HEK293 (cell line): Measurements from ENCODE around the gene IMMP2L.

Experiments
- CTCF ChIA-PET: fragments of 350-600 bp; formaldehyde crosslinking; extraction: SDS; loops from one replicate; lab custom pipeline; 2021; ENCODE audit warnings: antibody characterized with exemption; lab: Yijun Ruan, JAX
- POLR2A ChIA-PET: fragments of 300-600 bp; formaldehyde crosslinking; extraction: SDS; loops from one replicate; lab custom pipeline; 2020; ENCODE audit warnings: antibody characterized with exemption, inconsistent platforms; lab: Yijun Ruan, JAX
- H3K27ac ChIP-seq: fragments of 200-500 bp; sonication (Bioruptor generic); 2 replicates; pipeline ENCODE4 v1.5.1; 2014; ENCODE audit warnings: low read depth, low read length, control low read depth, inconsistent platforms; ENCODE audit errors: extremely low read depth
- H3K36me3 ChIP-seq, 2 experiments: fragments of 200-500 bp in 1 of 2; sonication (Bioruptor generic) in 1 of 2; 1 replicate in 1 of 2; 2 replicates in 1 of 2; pipeline ENCODE4 v1.5.1; 2014 to 2017; ENCODE audit warnings: inconsistent platforms in 2 of 2, low read length in 2 of 2; ENCODE audit not compliant: control insufficient read depth in 2 of 2, insufficient read depth in 1 of 2
- H3K4me1 ChIP-seq: fragments of 200-500 bp; sonication (Bioruptor generic); 2 replicates; pipeline ENCODE4 v1.5.1; 2014; ENCODE audit warnings: mild to moderate bottlenecking, low read length, inconsistent platforms; ENCODE audit not compliant: control insufficient read depth, insufficient read depth
- H3K4me3 ChIP-seq: 2 replicates; pipeline ENCODE4 v1.5.1; 2011; ENCODE audit warnings: low read depth, mild to moderate bottlenecking, control low read depth, low read length, moderate library complexity
- H3K9me3 ChIP-seq: fragments of 200-500 bp; sonication (Bioruptor generic); 2 replicates; pipeline ENCODE4 v1.5.1; 2014; ENCODE audit warnings: low read depth, low read length, inconsistent platforms; ENCODE audit not compliant: control insufficient read depth, insufficient read depth
- AEBP2 ChIP-seq: fragments of 450-650 bp; formaldehyde crosslinking; IDR thresholded peaks from 2 replicates; pipeline ENCODE4 v1.5.1; 2016; ENCODE audit warnings: missing biosample characterization, missing genetic modification characterization, borderline replicate concordance
- BCL11B ChIP-seq: fragments of 450-650 bp; formaldehyde crosslinking; IDR thresholded peaks from 2 replicates; pipeline ENCODE4 v1.5.1; 2016; ENCODE audit warnings: low read depth, missing biosample characterization, missing genetic modification characterization
- FEZF1 ChIP-seq: fragments of 450-650 bp; formaldehyde crosslinking; IDR thresholded peaks from 2 replicates; pipeline ENCODE4 v1.5.1; 2016; ENCODE audit warnings: missing biosample characterization, missing genetic modification characterization
- GLI4 ChIP-seq: fragments of 450-650 bp; formaldehyde crosslinking; IDR thresholded peaks from 2 replicates; pipeline ENCODE4 v1.5.1; 2016; ENCODE audit warnings: missing biosample characterization, missing genetic modification characterization
- KLF8 ChIP-seq: fragments of 450-650 bp; formaldehyde crosslinking; IDR thresholded peaks from 2 replicates; pipeline ENCODE4 v1.5.1; 2016; ENCODE audit warnings: missing biosample characterization, missing genetic modification characterization
- PRDM1 ChIP-seq: fragments of 450-650 bp; formaldehyde crosslinking; IDR thresholded peaks from 2 replicates; pipeline ENCODE4; 2016; ENCODE audit warnings: missing biosample characterization, missing genetic modification characterization
- ZBTB10 ChIP-seq: fragments of 450-650 bp; formaldehyde crosslinking; IDR thresholded peaks from 2 replicates; pipeline ENCODE4 v1.5.1; 2016; ENCODE audit warnings: missing biosample characterization, missing genetic modification characterization
- ZBTB49 ChIP-seq: fragments of 450-650 bp; formaldehyde crosslinking; IDR thresholded peaks from 2 replicates; pipeline ENCODE4 v1.5.1; 2016; ENCODE audit warnings: missing biosample characterization, missing genetic modification characterization, low read depth
- ZNF221 ChIP-seq: fragments of 450-650 bp; formaldehyde crosslinking; IDR thresholded peaks from 2 replicates; pipeline ENCODE4 v1.5.1; 2017; ENCODE audit warnings: missing biosample characterization, missing genetic modification characterization, borderline replicate concordance
- ZNF26 ChIP-seq: fragments of 450-650 bp; formaldehyde crosslinking; IDR thresholded peaks from 2 replicates; pipeline ENCODE4 v1.5.1; 2016; ENCODE audit warnings: missing biosample characterization, missing genetic modification characterization
- ZNF280D ChIP-seq: fragments of 450-650 bp; formaldehyde crosslinking; IDR thresholded peaks from 2 replicates; pipeline ENCODE4 v1.5.1; 2016; ENCODE audit warnings: missing biosample characterization, missing genetic modification characterization
- ZNF292 ChIP-seq: fragments of 450-650 bp; formaldehyde crosslinking; IDR thresholded peaks from 2 replicates; pipeline ENCODE4 v1.5.1; 2016; ENCODE audit warnings: low read depth, missing biosample characterization, missing genetic modification characterization, borderline replicate concordance
- ZNF37A ChIP-seq: fragments of 450-650 bp; IDR thresholded peaks from 2 replicates; pipeline ENCODE4 v1.5.1; 2018; ENCODE audit warnings: missing biosample characterization, missing genetic modification characterization
- ZNF501 ChIP-seq: fragments of 450-650 bp; formaldehyde crosslinking; IDR thresholded peaks from 2 replicates; pipeline ENCODE4 v1.5.1; 2016; ENCODE audit warnings: missing biosample characterization, missing genetic modification characterization
- ZNF645 ChIP-seq: fragments of 450-650 bp; formaldehyde crosslinking; IDR thresholded peaks from 2 replicates; pipeline ENCODE4; 2016; ENCODE audit warnings: missing biosample characterization, missing genetic modification characterization
- ZNF654 ChIP-seq: fragments of 450-650 bp; formaldehyde crosslinking; IDR thresholded peaks from 2 replicates; pipeline ENCODE4 v1.5.1; 2016; ENCODE audit warnings: low read depth, missing biosample characterization, missing genetic modification characterization
- ZNF707 ChIP-seq: fragments of 450-650 bp; formaldehyde crosslinking; IDR thresholded peaks from 2 replicates; pipeline ENCODE4 v1.5.1; 2016; ENCODE audit warnings: missing biosample characterization, missing genetic modification characterization
- TF ChIP-seq, protein P1 (sequence below): fragments of 450-650 bp; formaldehyde crosslinking; IDR thresholded peaks from 2 replicates; pipeline ENCODE4 v1.5.1; 2016; ENCODE audit warnings: missing biosample characterization, missing genetic modification characterization, borderline replicate concordance

IMMP2L gene

GRCh38 chr7:111184987-111185386 lies 377.3 kb downstream of the IMMP2L start (continued):
- TF ChIP-seq ZBTB10 (tag by site-specific recombination), result no peak
- TF ChIP-seq ZNF221, result no peak
- TF ChIP-seq AEBP2 (tag by site-specific recombination), result no peak
- TF ChIP-seq ZNF645, result no peak
- no peak for TF ChIP-seq PRDM1 (tag by site-specific recombination)
- no peak for TF ChIP-seq GLI4 (tag by site-specific recombination)
- no peak for TF ChIP-seq BCL11B (tag by site-specific recombination)
- no peak for TF ChIP-seq ZNF501 (tag by site-specific recombination)
- TF ChIP-seq ZNF292 (tag by site-specific recombination), result no peak

DNA sequence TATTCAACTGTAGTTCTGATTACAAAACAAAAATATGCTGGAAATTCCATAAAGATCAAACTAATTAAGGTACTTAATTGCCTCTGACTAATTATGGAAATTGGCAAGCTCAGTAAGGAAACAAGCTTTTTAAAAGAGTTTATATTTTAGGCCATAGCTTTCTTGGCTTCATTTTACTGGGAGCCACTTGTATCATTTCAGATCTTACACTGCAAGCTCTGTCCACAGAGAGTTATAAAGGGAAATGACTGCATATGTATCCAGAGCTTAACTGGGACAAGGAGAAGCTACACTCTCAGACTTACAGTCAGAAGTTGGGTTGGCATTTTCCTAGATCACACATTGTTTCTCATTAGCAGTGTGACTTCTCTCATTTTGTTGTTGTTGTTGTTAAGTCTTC lies 379.0 kb downstream of the IMMP2L start:
- ChIA-PET POLR2A (no interaction called here), CTCF (no interaction called here)
- H3K27ac ChIP-seq, result no peak overlapping the region
- no peak overlapping the region for H3K4me3 ChIP-seq
- H3K4me1 ChIP-seq, result no peaks in the 10 kb centered on the region
- no peaks in the 10 kb centered on the region for H3K9me3 ChIP-seq
- no peaks in the 10 kb centered on the region for H3K36me3 ChIP-seq
- no peak for TF ChIP-seq ZNF280D (tag by site-specific recombination)
- no peak for TF ChIP-seq FEZF1
- TF ChIP-seq ZBTB49 (tag by site-specific recombination), result no peak
- no peak for TF ChIP-seq KLF8 (tag by site-specific recombination)
- TF ChIP-seq ZNF654 (tag by site-specific recombination), result no peak
- TF ChIP-seq ZNF37A (tag by site-specific recombination), result no peak
- TF ChIP-seq, protein P1, sequence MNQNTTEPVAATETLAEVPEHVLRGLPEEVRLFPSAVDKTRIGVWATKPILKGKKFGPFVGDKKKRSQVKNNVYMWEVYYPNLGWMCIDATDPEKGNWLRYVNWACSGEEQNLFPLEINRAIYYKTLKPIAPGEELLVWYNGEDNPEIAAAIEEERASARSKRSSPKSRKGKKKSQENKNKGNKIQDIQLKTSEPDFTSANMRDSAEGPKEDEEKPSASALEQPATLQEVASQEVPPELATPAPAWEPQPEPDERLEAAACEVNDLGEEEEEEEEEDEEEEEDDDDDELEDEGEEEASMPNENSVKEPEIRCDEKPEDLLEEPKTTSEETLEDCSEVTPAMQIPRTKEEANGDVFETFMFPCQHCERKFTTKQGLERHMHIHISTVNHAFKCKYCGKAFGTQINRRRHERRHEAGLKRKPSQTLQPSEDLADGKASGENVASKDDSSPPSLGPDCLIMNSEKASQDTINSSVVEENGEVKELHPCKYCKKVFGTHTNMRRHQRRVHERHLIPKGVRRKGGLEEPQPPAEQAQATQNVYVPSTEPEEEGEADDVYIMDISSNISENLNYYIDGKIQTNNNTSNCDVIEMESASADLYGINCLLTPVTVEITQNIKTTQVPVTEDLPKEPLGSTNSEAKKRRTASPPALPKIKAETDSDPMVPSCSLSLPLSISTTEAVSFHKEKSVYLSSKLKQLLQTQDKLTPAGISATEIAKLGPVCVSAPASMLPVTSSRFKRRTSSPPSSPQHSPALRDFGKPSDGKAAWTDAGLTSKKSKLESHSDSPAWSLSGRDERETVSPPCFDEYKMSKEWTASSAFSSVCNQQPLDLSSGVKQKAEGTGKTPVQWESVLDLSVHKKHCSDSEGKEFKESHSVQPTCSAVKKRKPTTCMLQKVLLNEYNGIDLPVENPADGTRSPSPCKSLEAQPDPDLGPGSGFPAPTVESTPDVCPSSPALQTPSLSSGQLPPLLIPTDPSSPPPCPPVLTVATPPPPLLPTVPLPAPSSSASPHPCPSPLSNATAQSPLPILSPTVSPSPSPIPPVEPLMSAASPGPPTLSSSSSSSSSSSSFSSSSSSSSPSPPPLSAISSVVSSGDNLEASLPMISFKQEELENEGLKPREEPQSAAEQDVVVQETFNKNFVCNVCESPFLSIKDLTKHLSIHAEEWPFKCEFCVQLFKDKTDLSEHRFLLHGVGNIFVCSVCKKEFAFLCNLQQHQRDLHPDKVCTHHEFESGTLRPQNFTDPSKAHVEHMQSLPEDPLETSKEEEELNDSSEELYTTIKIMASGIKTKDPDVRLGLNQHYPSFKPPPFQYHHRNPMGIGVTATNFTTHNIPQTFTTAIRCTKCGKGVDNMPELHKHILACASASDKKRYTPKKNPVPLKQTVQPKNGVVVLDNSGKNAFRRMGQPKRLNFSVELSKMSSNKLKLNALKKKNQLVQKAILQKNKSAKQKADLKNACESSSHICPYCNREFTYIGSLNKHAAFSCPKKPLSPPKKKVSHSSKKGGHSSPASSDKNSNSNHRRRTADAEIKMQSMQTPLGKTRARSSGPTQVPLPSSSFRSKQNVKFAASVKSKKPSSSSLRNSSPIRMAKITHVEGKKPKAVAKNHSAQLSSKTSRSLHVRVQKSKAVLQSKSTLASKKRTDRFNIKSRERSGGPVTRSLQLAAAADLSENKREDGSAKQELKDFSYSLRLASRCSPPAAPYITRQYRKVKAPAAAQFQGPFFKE (tag by site-specific recombination), result no peak
- TF ChIP-seq ZNF707, result no peak
- TF ChIP-seq ZNF26 (tag by site-specific recombination), result no peak
- TF ChIP-seq ZNF221, result no peak
